Lower lobe of right lung (tissue), 2 donors: ENCODE results near the gene KLHL14. TPM values are rescaled to one million over a fixed set of nuclear protein-coding genes. Genes with fewer than 3 reads are reported as not detected.

ENCODE experiments used
- ATAC-seq, 2 donors: fragments of 200-7000 bp; cut with Tn5 transposase; one replicate each; pipeline ENCODE4 v1.9.1; 2020 to 2022; ENCODE audit warnings: mild to moderate bottlenecking in 2 of 2, moderate library complexity in 2 of 2
- DNase-seq: peaks from one replicate; pipeline ENCODE4 v3.0.0-alpha.2; 2020
- H3K27ac ChIP-seq: fragments of 200-600 bp; one replicate; pipeline ENCODE4 v1.8.0; 2022
- H3K27me3 ChIP-seq: fragments of 200-600 bp; one replicate; pipeline ENCODE4 v1.8.0; 2022; ENCODE audit warnings: low read depth
- H3K36me3 ChIP-seq: fragments of 200-600 bp; one replicate; pipeline ENCODE4 v1.8.0; 2022; ENCODE audit warnings: mild to moderate bottlenecking
- H3K4me1 ChIP-seq: fragments of 200-600 bp; one replicate; pipeline ENCODE4 v1.8.0; 2022
- H3K4me3 ChIP-seq: fragments of 200-600 bp; one replicate; pipeline ENCODE4 v1.8.0; 2022; ENCODE audit warnings: mild to moderate bottlenecking
- H3K9me3 ChIP-seq: fragments of 200-600 bp; one replicate; pipeline ENCODE4 v1.8.0; 2022
- intact Hi-C: fragments of 100-400 bp; cut with DNase I; formaldehyde crosslinking; loops from one replicate; pipeline ENCODE4 v1.11.0; 2022
- total RNA-seq: library from RNA; stranded (reverse); fragmentation: NEBNext Ultra II Directional; extraction: Animal tissue kit (Norgen Biotek cat#: 25700); gene quantifications from one replicate; pipeline ENCODE4 v1.2.1, GENCODE V29; 2021
- TF ChIP-seq, protein P1 (sequence below): fragments of 200-600 bp; IDR thresholded peaks from one replicate; pipeline ENCODE4 v1.8.0; 2022; ENCODE audit warnings: antibody characterized with exemption, mild to moderate bottlenecking
- donor health status: DM: no; HTN: yes; CAD: no; lungs with severe emphysema.

KLHL14 gene
- total RNA-seq, 1 donor from 2014 or later: 0.24 TPM

DNA sequence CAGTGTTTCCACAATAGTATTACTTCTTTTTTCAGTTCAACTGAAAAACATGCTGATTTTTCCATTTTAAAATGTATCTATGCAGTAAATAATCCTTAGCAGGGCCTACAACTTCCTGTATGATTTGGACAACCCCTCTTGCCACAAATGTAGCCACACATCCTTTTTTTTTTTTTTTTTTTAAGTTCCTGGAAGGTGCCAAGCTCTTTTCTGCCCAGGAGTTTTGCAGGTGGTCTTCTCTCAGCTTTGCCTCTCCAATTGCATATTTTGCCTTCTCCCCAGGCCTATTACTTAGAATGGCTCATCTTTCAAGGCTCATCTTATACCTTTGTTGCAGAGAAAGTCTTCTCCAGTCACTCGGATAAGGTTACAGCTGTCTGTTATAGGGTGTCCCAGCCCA is 11.6 kb downstream of the KLHL14 start:
- Histone ChIP-seq H3K27me3 (no peaks in the 10 kb centered on the region), H3K9me3 (no peaks in the 10 kb centered on the region), H3K36me3 (no peaks in the 10 kb centered on the region), H3K4me1 (no peaks in the 10 kb centered on the region), H3K4me3 (no peak overlapping the region), H3K27ac (no peak overlapping the region)
- ATAC-seq (no peak), DNase-seq (no peak)
- intact Hi-C loops: no loop called here
- TF ChIP-seq, protein P1, sequence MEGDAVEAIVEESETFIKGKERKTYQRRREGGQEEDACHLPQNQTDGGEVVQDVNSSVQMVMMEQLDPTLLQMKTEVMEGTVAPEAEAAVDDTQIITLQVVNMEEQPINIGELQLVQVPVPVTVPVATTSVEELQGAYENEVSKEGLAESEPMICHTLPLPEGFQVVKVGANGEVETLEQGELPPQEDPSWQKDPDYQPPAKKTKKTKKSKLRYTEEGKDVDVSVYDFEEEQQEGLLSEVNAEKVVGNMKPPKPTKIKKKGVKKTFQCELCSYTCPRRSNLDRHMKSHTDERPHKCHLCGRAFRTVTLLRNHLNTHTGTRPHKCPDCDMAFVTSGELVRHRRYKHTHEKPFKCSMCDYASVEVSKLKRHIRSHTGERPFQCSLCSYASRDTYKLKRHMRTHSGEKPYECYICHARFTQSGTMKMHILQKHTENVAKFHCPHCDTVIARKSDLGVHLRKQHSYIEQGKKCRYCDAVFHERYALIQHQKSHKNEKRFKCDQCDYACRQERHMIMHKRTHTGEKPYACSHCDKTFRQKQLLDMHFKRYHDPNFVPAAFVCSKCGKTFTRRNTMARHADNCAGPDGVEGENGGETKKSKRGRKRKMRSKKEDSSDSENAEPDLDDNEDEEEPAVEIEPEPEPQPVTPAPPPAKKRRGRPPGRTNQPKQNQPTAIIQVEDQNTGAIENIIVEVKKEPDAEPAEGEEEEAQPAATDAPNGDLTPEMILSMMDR: no peak

DNA sequence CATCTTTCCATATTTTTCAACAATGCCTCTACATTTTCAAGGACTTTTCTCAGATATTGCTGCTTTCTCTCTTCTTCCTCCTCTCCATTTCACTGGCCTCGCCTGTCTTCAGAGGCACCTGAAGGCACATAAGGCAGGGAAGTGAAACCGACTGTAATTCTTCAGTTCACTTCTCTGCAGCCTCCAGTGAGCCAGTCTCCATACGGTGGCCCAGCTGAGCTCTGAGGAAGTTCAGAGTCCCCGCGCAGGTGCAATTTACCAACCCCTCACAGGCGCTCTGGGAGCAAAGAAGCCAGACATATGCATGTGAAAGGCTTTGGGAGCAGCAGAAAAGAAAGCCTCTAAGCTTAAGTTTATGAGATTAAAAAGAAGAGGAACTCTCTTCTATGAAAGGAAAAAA is 12.4 kb downstream of the KLHL14 start:
- Histone ChIP-seq H3K9me3 (no peaks in the 10 kb centered on the region), H3K4me3 (no peak overlapping the region), H3K27ac (no peak overlapping the region), H3K36me3 (no peaks in the 10 kb centered on the region), H3K4me1 (no peaks in the 10 kb centered on the region), H3K27me3 (no peaks in the 10 kb centered on the region)
- TF ChIP-seq, protein P1: no peak
- ATAC-seq: no peak
- intact Hi-C loops: no loop called here
- DNase-seq: no peak

DNA sequence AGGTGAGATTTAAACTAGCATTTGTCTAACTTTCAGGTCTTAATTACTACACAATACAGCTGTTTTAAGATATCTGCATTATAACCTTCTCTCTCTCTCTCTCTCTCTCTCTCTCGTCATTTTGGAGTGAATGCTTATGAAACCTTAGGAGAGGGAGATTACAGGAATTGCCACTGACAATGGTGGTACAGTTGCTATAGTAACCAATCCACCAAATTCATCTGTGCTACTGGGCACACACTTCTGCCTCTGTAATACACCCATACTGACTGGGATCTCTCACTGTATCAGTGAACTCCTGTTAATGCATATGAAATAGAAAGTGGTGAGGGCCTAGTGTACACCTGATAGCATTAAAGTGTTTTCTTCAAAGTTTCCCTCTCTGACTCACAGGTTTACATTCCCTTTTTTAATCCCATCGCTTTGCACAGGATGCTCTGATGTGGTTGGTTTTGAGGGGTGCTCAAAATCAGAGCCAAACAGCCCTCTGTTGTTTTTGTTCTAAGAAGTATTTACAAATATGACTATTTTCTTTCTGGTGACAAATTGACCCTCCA is 13.1 kb downstream of the KLHL14 start:
- H3K4me1 ChIP-seq: no peaks in the 10 kb centered on the region
- ATAC-seq: no peak
- intact Hi-C loops: no loop called here
- no peak overlapping the region for H3K4me3 ChIP-seq
- H3K27ac ChIP-seq: no peak overlapping the region
- H3K9me3 ChIP-seq: no peaks in the 10 kb centered on the region
- DNase-seq: no peak
- H3K27me3 ChIP-seq: no peaks in the 10 kb centered on the region
- H3K36me3 ChIP-seq: no peaks in the 10 kb centered on the region
- TF ChIP-seq, protein P1: no peak

DNA sequence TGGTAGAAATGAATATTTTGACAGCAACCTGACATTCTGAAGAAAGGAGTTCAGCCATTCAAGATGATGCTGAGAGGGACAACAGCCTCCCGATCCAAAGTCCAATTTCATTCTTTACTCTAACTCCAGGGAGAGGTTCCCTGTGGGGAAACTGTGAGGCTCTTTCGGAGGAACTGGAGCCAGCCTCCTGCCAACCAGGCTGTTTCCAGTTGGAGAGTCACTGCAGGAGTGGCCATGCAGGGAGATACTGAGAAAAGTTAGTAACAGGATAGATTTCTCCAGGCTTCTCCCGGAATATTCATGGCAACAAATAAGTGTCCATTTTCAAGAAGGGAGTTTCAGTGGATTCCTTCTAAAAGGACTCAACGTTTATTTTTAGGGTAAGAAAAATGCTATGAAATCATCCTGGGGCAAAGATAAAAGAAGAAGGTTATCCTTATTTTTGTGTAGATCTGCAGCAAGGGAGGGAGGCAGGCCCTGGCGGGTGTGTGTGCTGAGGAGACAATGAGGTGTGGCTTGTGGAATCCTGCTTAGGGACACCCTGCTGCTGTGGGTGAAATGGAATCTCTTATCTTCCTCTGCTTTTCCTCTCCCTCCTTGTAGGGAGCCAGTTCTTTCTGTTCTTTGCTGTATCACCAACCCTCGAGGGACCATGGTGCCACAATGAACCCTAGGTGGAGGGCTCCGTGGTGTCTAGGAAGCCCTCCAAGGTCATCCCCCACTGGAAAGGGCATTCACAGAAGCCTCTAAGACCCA is 18.1 kb downstream of the KLHL14 start:
- H3K27me3 ChIP-seq: no peaks in the 10 kb centered on the region
- no peak overlapping the region for H3K27ac ChIP-seq
- no peak for DNase-seq
- TF ChIP-seq, protein P1: no peak
- H3K4me3 ChIP-seq: no peak overlapping the region
- H3K4me1 ChIP-seq: no peaks in the 10 kb centered on the region
- H3K9me3 ChIP-seq: no peaks in the 10 kb centered on the region
- ATAC-seq: no peak
- no peaks in the 10 kb centered on the region for H3K36me3 ChIP-seq
- intact Hi-C loops: no loop called here

DNA sequence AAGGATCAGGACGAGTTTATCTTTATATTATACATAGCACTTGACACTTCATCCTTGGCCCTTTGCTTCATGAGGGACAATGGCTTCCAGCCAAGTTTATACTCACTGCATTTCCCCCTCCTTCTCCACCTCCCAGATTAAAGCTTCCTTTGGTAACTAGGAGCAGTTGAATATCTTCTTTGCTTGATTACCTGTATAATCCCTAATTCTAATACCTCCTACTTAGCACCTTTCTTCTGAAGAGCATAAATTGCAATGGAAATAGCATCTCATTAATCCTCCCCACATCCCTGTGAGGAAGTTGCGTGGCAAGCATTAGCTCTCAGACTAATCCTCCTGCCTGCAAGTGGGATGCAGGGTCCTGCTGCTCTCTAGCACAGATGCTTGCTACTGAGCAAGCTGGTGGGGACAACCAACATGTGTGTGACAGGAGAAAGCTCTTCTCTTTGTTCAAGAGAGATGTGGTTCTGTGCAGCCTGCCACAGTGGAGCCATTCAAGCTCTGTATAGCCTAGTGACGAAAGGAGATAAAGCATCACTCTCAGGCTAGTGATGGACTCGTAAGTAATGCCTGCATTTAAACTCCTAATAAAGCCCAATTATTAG is 19.1 kb downstream of the KLHL14 start:
- no peak overlapping the region for H3K4me3 ChIP-seq
- DNase-seq: no peak
- ATAC-seq: no peak
- H3K9me3 ChIP-seq: no peaks in the 10 kb centered on the region
- H3K36me3 ChIP-seq: no peaks in the 10 kb centered on the region
- intact Hi-C loops: no loop called here
- H3K27me3 ChIP-seq: no peaks in the 10 kb centered on the region
- TF ChIP-seq, protein P1: no peak
- no peaks in the 10 kb centered on the region for H3K4me1 ChIP-seq
- H3K27ac ChIP-seq: no peak overlapping the region
